Natural killer cell (primary cell): Measurements from ENCODE around the gene DHRS4L2. TPM values are rescaled to one million over a fixed set of nuclear protein-coding genes. Genes with fewer than 3 reads are reported as not detected.
"Not testable (repeated sequence)": the region's sequence is repeated elsewhere in the genome, so short reads cannot be mapped to it uniquely, and the experiment has no call there.

Experiments used
- ATAC-seq, 3 donors: fragments of 150-1000 bp in 2 of 3; fragments of 200-7000 bp in 1 of 3; cut with Tn5 transposase; 1 replicate in 1 of 3; 2 replicates in 2 of 3; pipeline ENCODE4 v1.10.0; 2021; ENCODE audit warnings: mild to moderate bottlenecking in 2 of 3, moderate library complexity in 2 of 3
- DNase-seq, 2 donors: peaks; one replicate each; pipeline versions ENCODE4 v3.0.0 to v3.0.0-alpha.2; 2013 to 2021; ENCODE audit warnings: mixed read lengths in 1 of 2
- H3K27ac ChIP-seq: one replicate; pipeline ENCODE4 v1.5.1; 2013; ENCODE audit warnings: mild to moderate bottlenecking, low read length
- H3K27me3 ChIP-seq: one replicate; pipeline ENCODE4 v1.6.1; 2013; ENCODE audit warnings: low read length; ENCODE audit not compliant: control insufficient read depth, insufficient read depth
- H3K36me3 ChIP-seq: one replicate; pipeline ENCODE4 v1.6.1; 2013; ENCODE audit warnings: low read length; ENCODE audit not compliant: control insufficient read depth, insufficient read depth
- H3K4me1 ChIP-seq: one replicate; pipeline ENCODE4 v1.6.1; 2013; ENCODE audit warnings: low read length; ENCODE audit not compliant: control insufficient read depth, insufficient read depth
- H3K4me3 ChIP-seq: one replicate; pipeline ENCODE4 v1.5.1; 2013; ENCODE audit warnings: low read length
- H3K9me3 ChIP-seq: one replicate; pipeline ENCODE4 v1.6.1; 2013; ENCODE audit warnings: low read length; ENCODE audit not compliant: control insufficient read depth, insufficient read depth
- H3K27ac Mint-ChIP-seq, 2 donors: one replicate each; pipeline ENCODE4 v1.8.0; 2022; ENCODE audit warnings: mild to moderate bottlenecking in 2 of 2, mixed read lengths in 2 of 2, moderate library complexity in 1 of 2
- H3K27me3 Mint-ChIP-seq, 2 donors: one replicate each; pipeline ENCODE4 v1.8.0; 2022; ENCODE audit warnings: low read depth in 2 of 2, mixed read lengths in 2 of 2
- H3K36me3 Mint-ChIP-seq: one replicate; pipeline ENCODE4 v1.8.0; 2022; ENCODE audit warnings: mixed read lengths
- H3K4me1 Mint-ChIP-seq, 2 donors: one replicate each; pipeline ENCODE4 v1.8.0; 2022; ENCODE audit warnings: mixed read lengths in 2 of 2
- H3K4me3 Mint-ChIP-seq: one replicate; pipeline ENCODE4 v1.8.0; 2022; ENCODE audit warnings: mild to moderate bottlenecking, moderate library complexity, mixed read lengths
- H3K9me3 Mint-ChIP-seq, 2 donors: one replicate each; pipeline ENCODE4 v1.8.0; 2022; ENCODE audit warnings: mixed read lengths in 2 of 2
- WGBS: methylation state at CpG from one replicate; pipeline ENCODE4 v1.1.7; 2013; ENCODE audit warnings: missing lambda C conversion rate; ENCODE audit not compliant: insufficient coverage; 5-methylcytosine and 5-hydroxymethylcytosine counted together
- intact Hi-C: fragments of 100-400 bp; cut with micrococcal nuclease; formaldehyde crosslinking; loops from one replicate; pipeline ENCODE4 v1.14.2; 2022
- total RNA-seq, 4 donors: library from RNA; stranded (reverse); fragments of 120-200 nt in 1 of 4; gene quantifications; one replicate each; pipeline versions ENCODE4 v1.2.3 to v1.2.4, GENCODE V29; 2013 to 2022
- TF ChIP-seq, protein P1 (sequence below): fragments of 200-600 bp; IDR thresholded peaks from one replicate; pipeline ENCODE4 v1.8.0; 2022; ENCODE audit warnings: antibody characterized with exemption

Gene DHRS4L2
- total RNA-seq, 3 donors from 2014 or later (not counting 1 experiment from before 2014, with no cell fraction given): 8.6 to 12.4 (median 9.7) TPM

DNA sequence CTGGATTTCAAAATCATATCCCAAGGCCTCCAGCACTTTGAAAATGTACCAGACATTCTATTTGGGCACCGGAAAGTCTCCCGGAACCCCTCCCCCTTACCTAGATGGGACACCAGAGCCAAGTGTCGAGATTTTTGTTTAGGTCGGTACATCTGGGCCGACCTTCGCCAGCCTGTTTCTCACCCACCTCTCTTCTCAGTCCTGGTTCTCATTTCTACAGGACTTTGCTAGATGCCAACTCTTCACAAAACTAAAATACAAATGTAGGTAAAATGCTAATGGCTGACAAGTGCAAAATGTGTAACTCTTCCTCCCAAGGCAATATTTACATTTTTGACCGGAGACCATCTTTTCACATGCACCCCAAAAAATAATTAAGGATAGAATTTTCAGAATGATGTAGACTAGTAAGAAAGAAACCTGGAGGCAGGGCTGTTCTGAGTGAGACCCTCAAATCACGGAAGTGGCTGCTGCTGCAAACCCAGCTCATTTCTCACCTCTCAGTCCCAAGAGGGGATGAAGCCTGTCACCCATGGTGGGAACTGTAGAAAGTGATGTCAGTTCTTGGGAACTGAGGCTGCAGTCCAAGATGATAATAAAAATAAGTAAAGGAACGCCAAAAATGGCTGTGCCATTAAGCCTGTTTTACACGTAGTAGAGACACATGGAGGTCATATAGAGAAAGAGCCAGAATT lies 48.4 kb downstream of the DHRS4L2 start:
- Mint-ChIP-seq H3K4me1 (peaks cover 9 to 19% of the 10 kb centered on the region in 2 donors), H3K4me3 (peak overlapping the region; percentile 90), H3K27ac (peak overlapping the region; percentile 69 to 95)
- H3K27me3 ChIP-seq, H3K27ac ChIP-seq, H3K36me3 ChIP-seq, DNase-seq, H3K27me3 Mint-ChIP-seq, H3K36me3 Mint-ChIP-seq, H3K4me1 ChIP-seq, H3K9me3 Mint-ChIP-seq, H3K9me3 ChIP-seq: not testable (repeated sequence)
- 38% methylated on average over 8 of the region's 10 CpGs for WGBS
- peak overlapping the region; percentile 62 for H3K4me3 ChIP-seq
- ATAC-seq: peak in 1 of 3 donors; percentile 6
- TF ChIP-seq, protein P1, sequence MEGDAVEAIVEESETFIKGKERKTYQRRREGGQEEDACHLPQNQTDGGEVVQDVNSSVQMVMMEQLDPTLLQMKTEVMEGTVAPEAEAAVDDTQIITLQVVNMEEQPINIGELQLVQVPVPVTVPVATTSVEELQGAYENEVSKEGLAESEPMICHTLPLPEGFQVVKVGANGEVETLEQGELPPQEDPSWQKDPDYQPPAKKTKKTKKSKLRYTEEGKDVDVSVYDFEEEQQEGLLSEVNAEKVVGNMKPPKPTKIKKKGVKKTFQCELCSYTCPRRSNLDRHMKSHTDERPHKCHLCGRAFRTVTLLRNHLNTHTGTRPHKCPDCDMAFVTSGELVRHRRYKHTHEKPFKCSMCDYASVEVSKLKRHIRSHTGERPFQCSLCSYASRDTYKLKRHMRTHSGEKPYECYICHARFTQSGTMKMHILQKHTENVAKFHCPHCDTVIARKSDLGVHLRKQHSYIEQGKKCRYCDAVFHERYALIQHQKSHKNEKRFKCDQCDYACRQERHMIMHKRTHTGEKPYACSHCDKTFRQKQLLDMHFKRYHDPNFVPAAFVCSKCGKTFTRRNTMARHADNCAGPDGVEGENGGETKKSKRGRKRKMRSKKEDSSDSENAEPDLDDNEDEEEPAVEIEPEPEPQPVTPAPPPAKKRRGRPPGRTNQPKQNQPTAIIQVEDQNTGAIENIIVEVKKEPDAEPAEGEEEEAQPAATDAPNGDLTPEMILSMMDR: peak; percentile 3
- intact Hi-C loops: loop anchor here (1.0 kb wide), 1 partner anchor 23 kb away; no protein-coding TSS in a partner anchor

DNA sequence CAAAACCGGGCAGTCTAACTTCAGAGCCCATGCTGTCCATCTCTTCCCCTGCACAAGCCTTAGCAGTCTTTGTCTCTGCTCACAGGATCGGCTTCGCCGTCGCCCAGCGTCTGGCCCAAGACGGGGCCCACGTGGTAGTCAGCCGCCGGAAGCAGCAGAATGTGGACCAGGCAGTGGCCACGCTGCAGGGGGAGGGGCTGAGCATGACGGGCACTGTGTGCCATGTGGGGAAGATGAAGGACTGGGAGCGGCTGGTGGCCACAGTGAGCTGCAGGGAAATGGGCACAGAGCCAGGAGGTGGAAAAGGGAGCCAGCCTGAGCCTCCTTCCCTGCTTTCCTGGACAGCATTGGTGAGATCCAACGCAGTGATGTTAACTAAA lies 48.9 kb downstream of the DHRS4L2 start:
- intact Hi-C loops: no loop called here
- H3K27ac ChIP-seq: no peak overlapping the region
- no peaks in the 10 kb centered on the region for H3K27me3 ChIP-seq
- Mint-ChIP-seq H3K36me3 (no peaks in the 10 kb centered on the region), H3K27ac (no peak overlapping the region), H3K27me3 (peaks cover 0 to under 1% of the 10 kb centered on the region in 2 donors), H3K4me1 (peaks cover 9 to 19% of the 10 kb centered on the region in 2 donors), H3K4me3 (no peak overlapping the region), H3K9me3 (no peaks in the 10 kb centered on the region)
- no peak overlapping the region for H3K4me3 ChIP-seq
- no peaks in the 10 kb centered on the region for H3K36me3 ChIP-seq
- no peak for ATAC-seq
- H3K4me1 ChIP-seq: peaks cover 4% of the 10 kb centered on the region
- TF ChIP-seq, protein P1: no peak
- WGBS: 92% methylated on average over 14 of the region's 14 CpGs
- peaks cover 4% of the 10 kb centered on the region for H3K9me3 ChIP-seq
- DNase-seq: peak in 1 of 2 donors; percentile 1

DNA sequence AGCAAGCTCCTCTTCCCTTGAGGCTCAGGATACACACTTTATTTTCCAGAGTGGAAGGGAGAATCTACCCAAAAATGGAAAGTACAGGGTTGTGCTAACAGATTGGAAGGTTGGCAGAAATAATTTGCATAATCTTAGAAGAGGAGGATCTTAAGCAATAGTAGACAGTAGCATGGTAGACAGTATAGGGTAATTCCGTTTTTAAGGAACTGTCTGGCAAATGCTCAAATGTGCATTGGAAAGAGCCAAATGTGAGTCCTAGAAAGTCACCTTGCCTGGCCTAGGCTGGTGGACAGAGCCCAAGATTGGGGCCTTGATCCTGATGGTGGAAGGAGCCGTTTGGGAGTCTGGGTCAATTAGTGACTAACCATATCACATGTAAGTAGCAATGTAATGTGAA lies 50.0 kb downstream of the DHRS4L2 start:
- 91% methylated on average over 2 of the region's 2 CpGs for WGBS
- no peaks in the 10 kb centered on the region for H3K36me3 ChIP-seq
- ATAC-seq (no peak), DNase-seq (no peak)
- peaks cover 9 to 19% of the 10 kb centered on the region in 2 donors for H3K4me1 Mint-ChIP-seq
- H3K4me3 ChIP-seq: no peak overlapping the region
- H3K27me3 ChIP-seq: no peaks in the 10 kb centered on the region
- no peak overlapping the region for H3K27ac Mint-ChIP-seq
- H3K4me1 ChIP-seq: peaks cover 4% of the 10 kb centered on the region
- no peaks in the 10 kb centered on the region for H3K9me3 Mint-ChIP-seq
- intact Hi-C loops: no loop called here
- H3K27ac ChIP-seq: no peak overlapping the region
- no peaks in the 10 kb centered on the region for H3K36me3 Mint-ChIP-seq
- H3K4me3 Mint-ChIP-seq: no peak overlapping the region
- peaks cover 0 to 3% of the 10 kb centered on the region in 2 donors for H3K27me3 Mint-ChIP-seq
- TF ChIP-seq, protein P1: no peak
- H3K9me3 ChIP-seq: no peaks in the 10 kb centered on the region

DNA sequence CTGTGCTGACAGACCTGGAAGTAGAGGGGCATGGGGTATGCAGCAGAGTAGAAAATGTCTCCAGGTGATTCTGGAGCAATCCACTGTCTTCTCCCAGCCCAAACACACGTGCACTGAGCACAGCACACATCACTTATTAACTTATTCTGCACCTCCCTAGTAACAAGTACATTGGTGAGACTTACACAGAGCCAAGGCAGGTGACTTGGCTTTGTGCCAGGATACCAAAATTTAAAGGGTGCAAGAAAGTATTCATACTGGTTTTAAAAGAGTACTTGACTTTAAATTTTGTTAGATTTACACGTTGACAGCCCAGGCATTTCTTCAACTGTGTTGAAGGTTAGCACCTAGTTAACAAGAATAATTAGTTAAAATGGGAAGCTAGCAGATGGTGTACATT lies 52.0 kb downstream of the DHRS4L2 start:
- Histone ChIP-seq H3K4me1 (peaks cover 4% of the 10 kb centered on the region), H3K27me3 (no peaks in the 10 kb centered on the region), H3K4me3 (no peak overlapping the region), H3K27ac (no peak overlapping the region), H3K36me3 (no peaks in the 10 kb centered on the region), H3K9me3 (no peaks in the 10 kb centered on the region)
- H3K4me1 Mint-ChIP-seq: peaks cover 9 to 22% of the 10 kb centered on the region in 2 donors
- H3K9me3 Mint-ChIP-seq: no peaks in the 10 kb centered on the region
- DNase-seq (no peak), ATAC-seq (no peak)
- no peak overlapping the region for H3K4me3 Mint-ChIP-seq
- TF ChIP-seq, protein P1: no peak
- no peaks in the 10 kb centered on the region for H3K36me3 Mint-ChIP-seq
- H3K27me3 Mint-ChIP-seq: peaks cover 0 to 3% of the 10 kb centered on the region in 2 donors
- H3K27ac Mint-ChIP-seq: no peak overlapping the region
- 85% methylated on average over 2 of the region's 2 CpGs for WGBS
- intact Hi-C loops: no loop called here
